DLD1 (cell line): Measurements from ENCODE around the gene CD83.
"Not testable (repeated sequence)": the region's sequence is repeated elsewhere in the genome, so short reads cannot be mapped to it uniquely, and the experiment has no call there.

Source experiments
- in situ Hi-C: cut with HindIII; loops from 2 replicates; pipeline ENCODE4 v1.10.0; 2017; ENCODE audit warnings: low sequenced_read_pairs

CD83 gene

DNA sequence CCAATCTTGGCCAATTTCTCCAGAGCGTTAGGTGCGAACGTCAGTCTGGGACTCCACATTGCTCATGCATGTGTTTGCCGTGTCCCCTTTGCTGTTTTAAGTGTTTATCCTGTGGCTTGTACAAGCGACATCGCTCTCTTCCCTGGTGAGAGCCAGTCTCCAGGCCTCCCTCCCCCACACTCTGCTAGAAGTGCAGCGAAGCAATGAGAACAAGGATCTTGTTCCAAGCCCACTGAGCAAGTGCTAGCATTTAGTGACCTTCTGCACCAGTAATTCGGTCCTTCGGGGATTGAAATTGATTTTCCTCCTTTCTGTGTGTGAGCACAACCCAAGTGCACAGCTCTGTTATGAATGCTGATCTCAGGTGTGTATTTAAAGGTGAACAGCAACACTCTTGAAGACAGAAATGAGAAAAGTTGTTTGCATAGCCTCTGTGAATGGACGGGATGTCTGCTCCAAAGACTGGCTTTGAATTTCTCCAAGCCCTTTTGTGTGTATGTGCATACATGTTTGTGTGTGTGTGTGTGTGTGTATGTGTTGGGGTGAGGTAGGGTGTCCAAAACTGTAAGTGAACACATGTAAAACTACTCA is 29.0 kb downstream of the CD83 start:
- in situ Hi-C loops: no loop called here

DNA sequence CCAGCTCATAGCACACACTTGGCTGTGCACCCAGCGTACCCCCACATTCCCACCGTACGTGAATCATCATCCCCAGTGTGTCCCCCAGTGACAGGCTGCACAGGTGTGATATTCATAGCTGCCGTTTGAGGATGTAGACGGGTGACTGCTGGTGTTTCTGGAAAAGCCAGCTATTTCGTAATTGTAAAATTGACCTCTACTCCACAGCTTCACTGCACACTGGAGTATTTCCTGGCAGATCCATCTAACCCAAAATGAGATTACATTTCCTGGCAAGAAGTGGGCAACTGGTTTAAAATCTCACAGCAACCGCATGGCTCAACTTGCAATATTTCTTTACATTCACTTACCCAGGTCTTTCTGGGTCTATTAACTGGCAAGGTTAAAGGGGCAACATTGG is 30.3 kb downstream of the CD83 start:
- in situ Hi-C loops: no loop called here

DNA sequence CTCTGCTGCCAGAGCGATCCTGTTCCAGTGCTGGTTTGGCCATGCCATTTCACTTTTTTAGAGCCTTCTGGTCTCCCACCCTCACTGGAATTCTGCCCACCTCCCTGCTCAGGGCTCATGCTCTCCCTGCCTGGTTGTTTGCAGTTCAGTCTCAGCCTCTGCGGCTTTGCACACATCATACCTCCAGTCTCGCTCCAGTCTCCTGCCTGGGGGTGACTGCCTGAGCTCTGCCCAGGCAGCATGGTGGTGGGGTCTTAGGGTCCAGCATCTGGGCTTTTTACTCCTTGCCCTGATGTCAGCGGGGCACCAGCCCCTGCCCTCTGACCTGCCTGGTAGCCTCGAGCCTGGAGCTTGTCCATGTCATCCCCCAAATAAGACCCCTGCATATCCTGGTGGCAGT is 30.9 kb downstream of the CD83 start:
- in situ Hi-C loops: no loop called here

DNA sequence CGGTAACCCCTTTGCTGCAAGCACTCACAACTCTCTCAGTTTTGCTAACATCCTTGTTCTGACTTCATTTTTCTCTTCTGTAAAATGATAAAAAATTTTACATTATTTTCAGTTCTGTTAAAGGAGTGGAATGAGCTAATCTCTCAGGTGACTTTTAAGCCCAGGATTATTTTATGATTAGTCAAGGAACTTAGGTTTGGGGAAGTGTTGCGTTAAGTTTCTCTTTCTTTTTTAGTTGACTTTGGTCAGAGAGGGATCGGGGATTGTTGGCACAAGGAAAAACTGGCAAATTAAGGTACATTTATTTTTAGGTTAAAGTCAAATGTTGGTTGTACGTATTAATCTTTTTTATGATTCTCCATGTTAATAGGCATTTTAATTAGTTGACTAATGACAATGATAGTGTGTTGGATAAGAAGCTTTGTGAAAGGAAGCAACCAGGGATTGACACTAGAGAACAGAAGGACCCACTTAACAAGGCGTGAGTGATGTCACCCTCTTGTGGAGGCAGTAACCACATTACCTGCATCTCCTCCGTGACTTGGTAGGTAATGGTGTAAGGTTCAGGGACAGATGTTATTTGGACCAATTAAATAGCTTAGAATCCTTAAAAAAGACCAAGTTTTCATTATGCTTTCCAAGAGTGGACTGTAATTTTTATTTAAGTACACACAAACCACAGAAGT is 31.6 kb downstream of the CD83 start:
- in situ Hi-C loops: no loop called here

DNA sequence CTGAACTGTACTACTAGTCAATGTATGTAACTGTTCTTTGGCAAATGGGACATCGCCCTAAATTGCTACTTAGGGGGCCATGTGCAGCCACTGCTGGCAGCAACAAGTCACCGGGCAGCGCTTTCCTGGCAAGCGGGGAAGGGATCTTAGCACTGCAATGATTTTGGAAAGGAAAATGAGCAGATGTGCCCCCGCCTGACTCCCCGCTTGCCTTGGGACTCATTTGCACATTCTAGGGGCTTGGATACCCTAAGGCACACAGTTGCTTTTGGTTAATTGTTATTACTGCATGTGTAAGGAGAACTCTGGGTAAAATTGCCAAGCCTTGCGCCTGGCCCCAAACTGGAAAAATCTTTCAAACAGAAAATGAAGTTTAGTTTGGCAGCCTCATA is 32.2 kb downstream of the CD83 start:
- in situ Hi-C loops: no loop called here

DNA sequence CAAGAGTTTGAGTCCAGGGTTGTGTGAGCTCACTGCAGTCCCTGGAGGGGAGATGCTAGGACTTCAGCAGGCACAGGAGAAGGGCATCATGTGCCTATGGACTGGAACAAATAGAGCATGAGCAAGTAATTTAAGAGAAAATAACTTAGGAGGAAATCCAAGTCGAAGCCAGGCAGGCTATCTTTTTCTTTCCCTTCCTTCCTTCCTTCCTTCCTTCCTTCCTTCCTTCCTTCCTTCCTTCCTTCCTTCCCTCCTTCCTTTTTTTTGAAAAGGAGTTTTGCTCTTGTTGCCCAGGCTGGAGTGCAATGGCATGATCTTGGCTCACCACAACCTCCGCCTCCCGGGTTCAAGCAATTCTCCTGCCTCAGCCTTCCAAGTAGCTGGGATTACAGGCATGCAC is 33.7 kb downstream of the CD83 start:
- in situ Hi-C loops: not testable (repeated sequence)

DNA sequence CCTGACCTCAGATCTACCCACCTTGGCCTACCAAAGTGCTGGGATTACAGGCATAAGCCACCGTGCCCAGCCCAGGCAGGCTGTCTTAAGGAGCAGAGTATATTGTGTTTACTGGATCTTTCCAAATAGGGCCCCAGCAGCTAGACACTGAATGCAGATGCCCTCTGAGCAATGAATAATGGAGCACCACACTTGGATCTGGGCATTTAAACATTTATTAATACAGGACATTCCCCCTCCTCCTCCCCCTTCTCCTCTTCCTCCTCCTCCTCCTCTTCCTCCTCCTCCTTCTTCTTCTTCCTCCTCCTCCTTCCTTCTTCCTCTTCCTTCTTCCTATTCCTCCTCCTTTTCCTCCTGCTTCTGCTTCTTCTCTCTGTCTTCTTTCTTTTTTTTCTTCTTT is 34.2 kb downstream of the CD83 start:
- in situ Hi-C loops: no loop called here

DNA sequence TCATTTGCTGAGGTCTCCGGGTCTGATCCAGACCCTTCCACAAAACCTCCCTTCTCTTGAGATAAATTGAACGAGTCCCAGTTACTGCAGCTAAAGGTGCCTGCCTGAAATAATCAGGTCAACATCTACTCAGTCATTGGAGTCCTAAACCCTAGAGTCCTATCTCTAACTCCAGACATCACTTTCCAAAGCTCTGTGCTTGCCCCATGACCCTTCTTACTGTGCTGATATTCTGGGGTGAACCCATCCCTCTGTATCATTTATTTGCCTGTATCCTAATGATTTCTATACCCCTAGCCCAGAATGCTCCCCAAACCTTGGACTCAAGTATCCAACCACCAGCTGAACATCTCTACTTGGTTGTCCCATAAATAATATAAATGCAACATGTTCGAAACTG is 35.7 kb downstream of the CD83 start:
- in situ Hi-C loops: no loop called here

DNA sequence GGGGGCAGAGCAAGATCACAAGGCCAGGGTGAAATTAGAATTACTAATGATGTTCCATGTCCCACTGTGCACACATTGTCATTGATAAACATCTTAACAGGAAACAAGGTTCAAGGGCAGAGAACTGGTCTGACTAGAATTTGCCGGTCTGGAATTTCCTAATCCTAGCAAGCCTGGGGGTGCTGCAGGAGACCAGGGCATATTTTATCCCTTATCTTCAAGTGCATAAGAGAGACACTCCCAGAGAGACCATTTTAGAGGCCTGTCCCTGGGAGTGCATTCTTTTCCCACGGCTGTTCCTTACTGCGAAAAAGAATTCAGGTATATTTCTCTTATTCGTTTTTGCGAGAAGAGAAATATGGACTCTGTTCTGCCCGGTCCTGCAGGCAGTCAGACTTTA is 41.5 kb downstream of the CD83 start:
- in situ Hi-C loops: no loop called here

DNA sequence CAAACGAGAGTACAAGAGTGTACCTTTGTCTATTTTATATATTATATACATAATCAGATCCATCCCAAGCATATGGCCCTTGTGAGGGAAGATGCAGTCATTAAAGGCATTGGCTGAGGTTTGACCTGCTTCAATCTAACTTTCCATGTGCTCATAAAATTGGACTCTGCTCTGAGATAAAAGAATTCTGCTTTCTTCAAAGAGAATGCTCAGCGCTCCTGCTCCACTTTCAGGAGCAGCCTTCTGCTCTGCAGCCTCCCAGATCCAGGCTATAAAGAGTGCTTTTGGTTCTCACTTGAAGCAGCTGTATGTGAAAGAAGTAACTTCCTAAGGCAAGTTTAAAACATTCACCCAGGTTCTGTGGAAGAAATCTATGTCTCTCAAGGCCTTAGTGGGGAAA is 45.3 kb downstream of the CD83 start:
- in situ Hi-C loops: no loop called here

DNA sequence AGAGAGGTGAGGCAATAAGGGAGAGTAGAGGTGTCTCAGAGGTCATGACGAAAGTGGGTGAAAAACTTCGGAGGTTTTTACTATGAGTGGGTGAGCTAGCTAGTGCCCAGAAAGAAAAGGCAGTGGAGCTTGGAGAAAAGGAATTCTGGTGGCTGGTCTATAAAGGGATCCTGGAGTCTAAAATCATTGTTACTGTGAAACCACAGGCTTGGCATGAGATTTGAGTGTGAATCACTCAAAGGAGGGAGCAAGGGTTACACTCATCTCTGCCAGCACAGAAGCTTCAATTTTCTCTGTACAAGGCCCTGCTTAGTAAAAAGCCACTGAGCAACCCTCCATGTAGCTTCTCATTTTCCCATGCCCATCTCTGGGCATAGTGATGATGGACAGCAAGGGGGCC is 47.5 kb downstream of the CD83 start:
- in situ Hi-C loops: no loop called here

DNA sequence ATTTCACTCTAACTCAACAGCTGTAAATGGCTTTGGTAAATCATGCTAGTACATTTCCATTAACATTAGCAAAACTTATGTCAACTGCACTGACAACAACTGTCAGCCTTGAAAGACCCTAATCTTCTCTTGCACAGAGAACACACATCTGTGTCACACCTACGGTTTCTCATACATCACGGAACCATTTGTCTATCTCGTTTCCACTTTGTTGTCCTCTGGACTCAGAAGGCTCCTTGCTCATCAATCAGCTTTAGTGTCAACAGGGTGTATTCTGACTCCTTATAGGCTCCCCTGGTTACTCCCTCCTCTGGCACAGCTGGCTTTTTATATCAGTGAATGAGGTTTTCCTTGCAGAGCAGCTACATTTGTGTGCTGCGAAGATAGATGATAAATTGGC is 49.3 kb downstream of the CD83 start:
- in situ Hi-C loops: no loop called here

DNA sequence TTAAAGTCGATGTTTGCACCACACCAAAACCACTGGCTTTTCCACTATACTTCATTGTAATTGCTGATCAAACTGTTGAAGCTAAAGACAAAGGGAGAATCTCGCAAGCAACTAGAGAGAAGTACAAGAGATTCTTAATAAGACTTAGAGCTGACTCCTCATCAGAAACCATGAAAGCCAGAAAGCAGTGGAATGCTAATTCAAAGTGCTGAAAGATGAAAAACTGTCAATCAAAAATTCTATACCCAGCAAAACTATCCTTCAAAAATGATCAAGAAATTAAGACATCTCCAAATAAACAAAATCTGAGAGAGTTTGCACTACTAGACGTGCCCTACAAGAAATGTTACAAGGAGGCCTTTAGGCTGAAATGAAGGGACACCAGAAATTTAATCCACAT is 52.6 kb downstream of the CD83 start:
- in situ Hi-C loops: no loop called here

DNA sequence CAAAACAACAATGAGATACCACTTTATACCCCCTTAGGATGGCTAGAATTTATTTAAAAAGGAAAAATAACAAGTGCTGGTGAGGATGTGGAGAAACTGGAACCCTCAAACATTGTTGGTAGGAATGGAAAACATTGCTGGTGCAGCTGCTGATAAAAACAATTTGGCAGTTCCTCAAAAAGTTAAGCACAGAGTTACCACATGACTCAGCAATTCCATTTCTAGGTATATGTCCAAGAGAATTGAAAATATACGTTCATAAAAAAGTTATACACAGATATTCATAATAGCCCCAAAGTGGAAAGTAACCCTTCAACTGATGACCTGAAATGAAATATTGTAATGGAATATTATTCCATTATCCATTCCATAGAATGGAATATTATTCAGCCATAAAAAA is 55.0 kb downstream of the CD83 start:
- in situ Hi-C loops: no loop called here

DNA sequence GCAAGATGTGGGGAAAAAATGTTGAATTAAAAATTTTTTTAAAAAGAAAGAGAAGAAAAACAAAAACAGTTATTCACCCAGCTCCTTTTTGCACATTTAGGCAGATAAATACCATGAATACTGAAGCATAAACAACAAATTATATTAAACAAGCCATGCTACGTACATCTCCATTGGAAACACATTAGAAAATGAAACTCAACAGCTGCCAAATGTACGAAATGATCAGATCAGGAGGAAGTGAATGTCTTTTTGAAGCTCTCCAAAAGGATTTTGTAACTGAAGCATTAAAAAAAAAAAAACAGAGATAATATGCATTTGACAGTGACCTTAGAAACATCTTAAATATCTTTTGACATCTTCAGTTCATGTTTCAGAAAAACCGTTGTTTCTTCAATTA is 56.7 kb downstream of the CD83 start:
- in situ Hi-C loops: no loop called here

DNA sequence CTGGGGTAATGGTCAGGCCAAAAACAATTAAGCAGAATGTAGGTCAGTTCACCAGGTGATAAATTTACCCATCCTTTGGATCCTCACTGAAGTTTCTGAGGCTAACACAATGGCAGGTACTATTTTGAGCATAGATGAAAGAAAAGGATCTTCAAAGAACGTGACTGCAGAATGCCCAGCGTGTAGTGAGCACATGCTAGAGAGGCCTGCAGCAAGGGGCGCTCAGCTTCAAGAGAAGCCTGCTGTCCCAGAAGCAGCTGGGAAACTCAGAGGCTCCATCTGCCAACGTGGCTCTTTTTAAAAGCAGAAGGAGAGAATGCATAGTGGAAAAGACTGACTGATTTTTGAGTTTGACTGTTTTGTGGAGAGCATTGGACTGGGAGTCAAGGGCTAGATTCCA is 57.4 kb downstream of the CD83 start:
- in situ Hi-C loops: no loop called here

DNA sequence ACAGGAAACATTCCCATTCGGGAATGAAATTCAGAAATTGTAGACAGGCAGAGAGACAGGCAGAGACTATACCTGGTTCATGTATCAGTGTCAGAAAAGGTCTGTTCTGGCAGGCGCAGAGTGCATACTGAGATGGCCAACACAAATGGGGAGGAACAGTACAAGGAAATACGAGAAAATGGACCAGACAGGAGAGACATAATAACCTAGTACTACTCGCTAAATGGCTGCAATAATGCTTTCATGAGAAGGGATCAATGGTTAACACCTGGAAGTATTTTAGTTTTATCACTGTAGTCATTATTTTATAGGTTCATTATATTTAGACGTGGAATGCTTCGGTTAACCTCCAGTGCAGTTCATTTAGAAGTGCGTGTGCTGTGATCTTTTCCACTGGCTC is 58.9 kb downstream of the CD83 start:
- in situ Hi-C loops: no loop called here

DNA sequence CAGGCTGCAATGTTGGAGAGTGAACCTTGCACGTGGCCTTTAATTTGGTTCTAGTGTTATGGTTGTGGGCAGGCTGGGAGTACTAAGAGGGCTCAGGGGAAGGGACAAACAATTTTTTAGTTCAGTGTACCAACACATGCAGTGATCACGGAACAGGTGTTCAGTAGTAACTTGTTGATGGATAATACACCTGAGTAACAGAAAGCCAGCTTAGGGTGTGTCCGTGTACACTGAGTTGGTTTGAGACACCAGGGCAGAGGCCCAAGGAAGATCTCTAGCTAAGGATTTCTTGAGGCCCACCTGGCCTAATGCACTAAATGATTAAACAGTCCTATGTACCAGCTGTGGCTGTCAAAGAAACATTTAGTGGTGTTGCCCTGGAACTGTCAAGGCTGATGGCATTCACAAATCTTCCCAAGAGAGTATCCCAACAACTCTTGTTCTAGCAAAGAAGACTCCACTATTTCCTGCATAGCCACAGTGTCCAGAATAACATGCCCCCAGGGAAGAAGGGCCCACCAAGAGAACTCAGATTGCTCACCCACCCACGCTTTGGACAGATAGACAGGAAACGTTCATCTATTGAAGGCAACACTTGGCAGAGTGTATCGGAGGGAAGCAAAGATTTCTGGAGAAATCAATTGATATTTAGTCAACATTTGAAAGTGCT is 60.0 kb downstream of the CD83 start:
- in situ Hi-C loops: no loop called here

DNA sequence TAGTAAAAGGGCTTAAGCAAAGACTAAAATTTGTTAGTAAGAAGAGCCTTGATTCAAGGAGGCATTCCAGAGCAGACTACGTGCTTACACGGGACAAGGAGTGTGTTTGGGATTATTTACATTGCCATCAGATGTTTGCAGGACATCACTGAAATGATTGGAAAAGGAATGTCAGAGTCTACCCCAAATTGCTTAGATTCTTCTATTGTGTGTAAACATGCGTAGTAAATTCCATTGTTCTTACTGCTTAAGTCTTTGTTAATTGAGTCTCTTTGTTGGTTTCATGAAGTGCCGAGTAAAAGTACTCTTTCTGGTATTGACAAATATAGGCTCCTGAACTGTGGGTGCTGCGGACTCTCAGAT is 60.5 kb downstream of the CD83 start:
- in situ Hi-C loops: no loop called here

DNA sequence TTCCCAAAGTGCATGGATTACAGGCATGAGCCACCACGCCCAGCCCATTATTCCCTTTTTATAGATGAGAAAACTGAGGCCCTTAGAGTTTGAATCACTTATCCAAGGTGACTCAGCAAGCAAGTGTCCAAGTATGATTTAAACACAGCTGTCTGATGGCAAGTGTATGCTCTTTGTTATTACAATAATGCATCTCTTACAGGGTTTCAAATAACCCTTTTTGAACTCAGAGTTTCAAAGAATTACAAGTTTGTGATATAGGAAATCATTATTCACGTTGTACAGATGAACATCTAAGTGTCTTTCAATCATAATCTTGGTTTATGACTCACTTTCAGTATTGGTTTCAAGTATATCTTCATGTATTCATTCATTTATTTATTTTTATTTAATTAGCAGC is 63.0 kb downstream of the CD83 start:
- in situ Hi-C loops: no loop called here

DNA sequence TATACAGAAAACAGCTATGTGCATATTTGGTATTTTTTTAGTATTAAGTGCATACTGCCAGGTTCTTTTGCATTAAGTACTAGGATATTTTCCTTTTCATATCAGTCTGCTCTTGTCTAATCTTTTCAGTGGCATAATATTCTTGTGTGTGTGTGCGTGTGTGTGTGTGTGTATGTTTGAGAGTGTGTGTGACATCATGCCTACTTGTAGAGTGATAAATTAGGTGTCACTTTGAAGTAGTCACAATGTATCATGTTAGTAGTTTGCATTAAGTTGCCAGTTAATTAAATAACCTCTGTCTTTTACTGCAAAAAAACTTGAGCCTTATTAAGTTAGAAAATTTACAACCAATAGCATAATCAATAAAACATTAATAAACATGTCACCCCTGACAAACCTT is 65.3 kb downstream of the CD83 start:
- in situ Hi-C loops: no loop called here
